Stimulated activated CD4-positive, alpha-beta T cell treated with anti-CD3 and anti-CD28 coated beads, Interleukin-15, amount 100 ng/mL, for 1 hour (primary cell): Measurements from ENCODE around the gene GAL3ST2.
"Not testable (repeated sequence)": the region's sequence is repeated elsewhere in the genome, so short reads cannot be mapped to it uniquely, and the experiment has no call there.

Experiments
- DNase-seq, 2 donors: peaks; one replicate each; pipeline ENCODE4 v3.0.0-alpha.2; 2020; ENCODE audit warnings: low read depth in 1 of 2, low spot score in 1 of 2

Gene GAL3ST2

GRCh38 chr2:241806217-241806616, 29.6 kb downstream of the GAL3ST2 start:
- not testable (repeated sequence) for DNase-seq

- no peak for DNase-seq
These were observed 31.6 kb downstream of the GAL3ST2 start for GRCh38 chr2:241808051-241808720.

GRCh38 chr2:241808721-241809382, 32.2 kb downstream of the GAL3ST2 start, which contains the start of gene NEU4:
NEU4 (plus strand) TSS chr2:241809193; CDS start chr2:241814485, 5,292 bp downstream.
- DNase-seq, result no peak

- no peak for DNase-seq
These were observed 33.0 kb downstream of the GAL3ST2 start for GRCh38 chr2:241809383-241810306.

- no peak for DNase-seq
These were observed 33.9 kb downstream of the GAL3ST2 start for GRCh38 chr2:241810307-241811200.

- DNase-seq, result no peak
These were observed 34.8 kb downstream of the GAL3ST2 start for GRCh38 chr2:241811201-241811951.

- DNase-seq, result no peak
These were observed 35.5 kb downstream of the GAL3ST2 start for GRCh38 chr2:241811952-241812729.

GRCh38 chr2:241812730-241813643, 36.4 kb downstream of the GAL3ST2 start:
- no peak for DNase-seq

- no peak for DNase-seq
These were observed 37.2 kb downstream of the GAL3ST2 start for GRCh38 chr2:241813644-241814392.

GRCh38 chr2:241814393-241814642, 37.7 kb downstream of the GAL3ST2 start:
- DNase-seq, result no peak

- DNase-seq, result no peak
These were observed 38.2 kb downstream of the GAL3ST2 start for GRCh38 chr2:241814643-241815476.

- DNase-seq, result no peak
These were observed 39.1 kb downstream of the GAL3ST2 start for GRCh38 chr2:241815477-241816430.

GRCh38 chr2:241816431-241817121, 40.0 kb downstream of the GAL3ST2 start:
- DNase-seq, result no peak

- no peak for DNase-seq
These were observed 40.7 kb downstream of the GAL3ST2 start for GRCh38 chr2:241817126-241817820.
